SK-N-DZ (cell line): ENCODE data around the gene CCDC196. TPM values are rescaled to one million over a fixed set of nuclear protein-coding genes. Genes with fewer than 3 reads are reported as not detected.
A peak's percentile ranks its signal among the peaks of the same experiment; 100 is the strongest.

Source experiments
- DNase-seq: peaks from one replicate; pipeline ENCODE4 v3.0.0-alpha.2; 2015; ENCODE audit warnings: low spot score
- polyA plus RNA-seq, 2 experiments: library from polyadenylated mRNA; depleted of rRNA; stranded (reverse); fragments of >200 nt; gene quantifications; 2 replicates each; pipeline ENCODE4 v1.2.3, GENCODE V29; 2014

The CCDC196 gene, protein sequence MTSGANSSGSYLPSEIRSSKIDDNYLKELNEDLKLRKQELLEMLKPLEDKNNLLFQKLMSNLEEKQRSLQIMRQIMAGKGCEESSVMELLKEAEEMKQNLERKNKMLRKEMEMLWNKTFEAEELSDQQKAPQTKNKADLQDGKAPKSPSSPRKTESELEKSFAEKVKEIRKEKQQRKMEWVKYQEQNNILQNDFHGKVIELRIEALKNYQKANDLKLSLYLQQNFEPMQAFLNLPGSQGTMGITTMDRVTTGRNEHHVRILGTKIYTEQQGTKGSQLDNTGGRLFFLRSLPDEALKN
- not detected in 2 replicates for polyA plus RNA-seq (2014; cell fraction: cytosol; rRNA removed)
- not detected in 2 replicates for polyA plus RNA-seq (2014; cell fraction: nucleus; rRNA removed)

DNA sequence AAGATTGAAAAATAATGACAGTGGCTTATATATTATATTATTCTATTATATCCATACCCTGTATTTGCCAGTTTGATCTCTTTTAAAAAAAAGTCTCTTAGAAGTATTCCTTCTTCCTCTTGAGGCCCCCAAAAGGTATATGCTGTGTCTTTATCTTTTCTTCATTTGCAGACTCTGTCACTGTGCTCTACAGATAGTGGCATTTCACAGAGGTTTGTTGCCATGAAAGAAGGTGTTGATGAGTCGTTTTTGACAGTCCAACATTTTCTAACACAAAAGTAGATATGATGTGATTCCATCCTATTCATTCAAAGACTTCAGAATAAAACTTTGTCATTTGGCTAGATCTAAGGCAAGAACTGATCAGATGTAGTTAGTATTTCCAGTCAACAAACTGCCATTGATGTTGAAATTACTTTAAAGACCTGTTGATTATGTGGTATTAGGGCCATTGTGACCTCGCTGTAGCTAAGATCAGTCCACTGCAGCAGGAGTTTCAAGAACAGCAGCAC lies at the start of gene CCDC196:
CCDC196 (plus strand) TSS at position 462 of the 512 bp plus-strand sequence. CDS start 132 bp downstream, outside the sequence.
- no peak for DNase-seq

- no peak for DNase-seq
Measured at GRCh38 chr14:66440801-66441200, 45.4 kb upstream of the CCDC196 start.

DNA sequence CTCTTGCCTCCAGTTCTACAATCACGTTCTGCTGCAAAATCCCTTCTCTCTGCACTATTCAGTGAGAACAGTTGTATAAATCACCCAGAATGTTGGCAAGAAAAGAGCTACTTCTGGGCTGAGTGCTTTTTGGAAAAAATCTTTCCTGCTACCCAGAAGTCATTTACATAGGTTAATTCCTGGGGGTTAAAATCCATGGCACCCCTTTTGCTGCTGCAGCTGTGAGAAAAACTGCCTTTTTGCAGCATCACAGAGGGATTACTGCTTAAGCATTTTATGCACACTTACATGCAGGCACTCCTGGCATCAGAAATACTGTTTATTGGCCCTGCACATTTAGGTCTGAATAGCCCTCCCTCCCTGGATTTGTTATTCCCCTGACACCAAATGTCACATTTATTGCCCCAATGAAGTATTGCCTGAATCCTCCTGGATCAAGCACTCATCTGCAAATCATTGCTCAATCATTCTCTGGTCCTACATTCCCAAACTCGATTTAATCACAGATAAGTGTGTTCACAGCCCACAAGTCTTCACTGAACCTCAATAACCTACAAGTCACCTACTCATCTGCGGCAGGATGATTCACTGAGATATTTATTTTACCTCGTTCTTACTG lies 43.1 kb upstream of the CCDC196 start:
- no peak for DNase-seq

GRCh38 chr14:66443785-66444184 lies 42.4 kb upstream of the CCDC196 start:
- no peak for DNase-seq

GRCh38 chr14:66444271-66444927 lies 41.8 kb upstream of the CCDC196 start:
- no peak for DNase-seq

DNA sequence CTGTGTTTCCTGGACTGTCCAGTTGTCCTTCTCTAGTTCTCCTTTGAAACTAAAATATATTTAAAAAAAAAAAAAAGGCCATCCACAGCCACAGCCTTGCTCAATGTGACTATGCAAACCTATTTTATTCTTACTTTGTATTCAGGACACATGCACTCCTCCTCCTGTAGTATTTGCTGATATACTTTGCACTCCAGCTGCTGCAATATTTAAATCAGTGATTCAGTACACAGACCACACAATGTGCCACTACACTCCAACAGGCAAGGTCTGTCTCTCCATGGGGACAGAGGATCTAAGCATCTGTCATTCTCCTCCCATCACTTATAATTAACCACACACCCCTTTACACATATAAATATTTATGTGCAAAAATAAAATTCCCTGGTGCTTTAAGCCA lies 40.2 kb upstream of the CCDC196 start:
- DNase-seq: no peak

DNA sequence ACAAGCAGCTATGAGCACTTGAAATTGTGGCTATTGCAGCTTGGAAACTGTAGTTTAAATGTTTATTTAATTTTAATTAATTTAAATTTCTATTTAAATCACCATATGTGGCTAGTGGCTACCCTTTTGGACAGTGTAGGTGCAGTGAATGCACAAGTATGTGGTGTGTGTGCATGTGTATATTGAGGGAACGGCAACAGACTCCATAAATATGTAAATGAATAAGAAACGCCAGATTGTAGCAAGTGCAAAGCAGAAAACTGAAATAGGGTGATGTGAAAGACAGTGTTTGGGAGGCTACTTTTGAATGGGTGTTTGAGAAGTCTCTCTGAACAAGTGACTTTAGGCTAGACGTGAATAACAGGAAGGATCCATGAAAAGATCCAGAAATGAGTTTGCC lies 32.7 kb upstream of the CCDC196 start:
- DNase-seq: no peak

DNA sequence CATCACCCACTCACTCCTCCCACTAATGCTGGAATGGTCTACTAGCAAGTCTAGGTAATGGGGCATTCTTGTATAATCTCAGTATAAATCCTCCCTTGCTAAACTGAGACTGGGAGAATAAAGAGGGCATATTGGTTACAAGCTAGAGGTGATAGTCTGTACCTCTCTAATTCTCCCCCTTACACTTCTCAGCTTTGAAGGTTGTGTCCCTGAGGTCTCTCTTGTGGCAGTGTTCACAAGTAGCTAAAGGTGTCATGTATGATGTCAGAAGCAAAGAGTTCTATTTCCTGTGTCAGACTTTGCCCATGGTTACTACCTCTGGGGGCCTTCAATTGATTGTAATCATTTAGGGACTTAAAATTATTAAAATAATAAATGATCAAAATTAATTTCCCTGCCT lies 26.6 kb upstream of the CCDC196 start:
- no peak for DNase-seq

DNA sequence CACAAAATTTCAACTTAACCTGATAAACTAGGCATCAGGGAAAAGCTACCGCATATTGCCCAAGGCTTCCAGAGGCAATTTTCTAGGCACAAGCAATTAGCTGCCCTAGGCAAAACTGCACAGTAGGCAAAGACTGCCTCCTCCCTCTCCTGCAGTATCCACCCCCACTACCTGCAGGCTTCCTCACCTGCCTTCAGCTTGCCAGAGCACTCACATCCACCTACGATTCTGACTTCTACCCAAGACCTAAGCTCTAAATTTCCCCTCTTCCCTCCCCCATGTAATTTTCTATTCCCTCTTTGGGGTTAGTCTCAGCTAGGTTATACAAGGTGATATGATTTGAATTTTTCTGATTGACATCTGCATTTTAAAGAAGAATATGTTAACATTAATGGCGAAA lies 21.9 kb upstream of the CCDC196 start:
- DNase-seq: no peak

- no peak for DNase-seq
Measured at GRCh38 chr14:66468778-66469367, 17.3 kb upstream of the CCDC196 start.

GRCh38 chr14:66471584-66471983 lies 14.6 kb upstream of the CCDC196 start:
- DNase-seq: no peak

- no peak for DNase-seq
Measured at GRCh38 chr14:66472251-66472650, 13.9 kb upstream of the CCDC196 start.

DNA sequence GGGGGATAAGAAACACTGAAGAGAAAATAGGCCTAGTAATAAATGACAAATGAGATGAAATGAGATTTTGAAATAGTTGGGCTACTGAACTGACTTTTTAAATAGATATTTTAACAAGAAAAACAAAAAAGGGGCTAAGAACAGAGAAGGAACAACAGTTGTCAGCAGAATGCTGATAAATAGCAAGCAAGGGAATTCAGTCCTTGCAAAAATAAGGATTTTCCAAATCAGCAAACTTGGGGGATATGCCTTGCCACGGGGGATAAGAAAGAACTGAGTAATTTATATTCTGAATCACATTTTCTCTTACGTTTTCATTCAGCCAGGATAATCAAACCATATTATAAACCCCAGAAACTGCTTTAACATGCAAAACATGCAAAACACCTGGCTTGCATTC lies 12.9 kb upstream of the CCDC196 start:
- no peak for DNase-seq

- peak; percentile 42 for DNase-seq
Measured at GRCh38 chr14:66476964-66477363, 9.2 kb upstream of the CCDC196 start.

DNA sequence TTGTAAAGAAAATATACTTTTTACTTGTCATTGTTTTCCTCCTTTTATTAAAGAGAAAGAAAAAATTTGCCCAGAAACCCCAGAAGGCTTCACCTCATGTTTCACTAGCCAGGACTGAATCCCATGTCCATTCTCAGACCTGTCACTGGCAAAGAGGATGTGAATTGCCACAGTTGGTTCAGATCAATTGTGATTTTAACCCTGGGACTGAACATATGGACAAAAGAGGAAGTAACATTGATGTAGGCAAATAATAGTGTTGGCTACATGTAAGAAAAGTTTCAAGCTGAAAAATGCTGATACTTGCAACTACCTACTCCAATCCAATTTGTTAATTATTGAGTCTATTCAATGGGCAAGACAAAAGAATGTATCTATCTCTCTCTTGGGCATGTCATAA lies 8.6 kb upstream of the CCDC196 start:
- DNase-seq: no peak

GRCh38 chr14:66482873-66483272 lies 3.3 kb upstream of the CCDC196 start:
- DNase-seq: no peak

- DNase-seq: no peak
Measured at GRCh38 chr14:66483322-66483721, 2.8 kb upstream of the CCDC196 start.

- DNase-seq: no peak
Measured at GRCh38 chr14:66485029-66485428, 1.1 kb upstream of the CCDC196 start.

GRCh38 chr14:66487164-66487563 lies 993 bp downstream of the CCDC196 start:
- no peak for DNase-seq

GRCh38 chr14:66490143-66491111 lies 4.3 kb downstream of the CCDC196 start:
- DNase-seq: peak; percentile 91

GRCh38 chr14:66493750-66494149 lies 7.6 kb downstream of the CCDC196 start:
- peak; percentile 88 for DNase-seq
